Measurements from ENCODE around the gene CYP1B1.

GRCh38 chr2:38074764-38075506, 1.0 kb downstream of the CYP1B1 start:
- no peak for TF ChIP-seq POLR2A (IDR thresholded peaks at IDR 0.05)
- TF ChIP-seq CTCF (IDR thresholded peaks at IDR 0.05), result no peak
